HuH-7 (cell line): ENCODE measurements around the gene EML3.
"Not testable (repeated sequence)": the region's sequence is repeated elsewhere in the genome, so short reads cannot be mapped to it uniquely, and the experiment has no call there.

Experiments used
- DNase-seq: peaks from one replicate; pipeline ENCODE4 v3.0.0; 2011; ENCODE audit warnings: low spot score

EML3 gene

GRCh38 chr11:62621567-62622470 is 9.2 kb upstream of the EML3 start, which contains the start of gene B3GAT3:
TSS of gene B3GAT3 (minus strand) at chr11:62621986. CDS start at chr11:62621947, 39 bp downstream.
- peak; percentile 99 for DNase-seq

- DNase-seq: no peak
Measured at GRCh38 chr11:62621027-62621566, 8.5 kb upstream of the EML3 start.

- not testable (repeated sequence) for DNase-seq
Measured at GRCh38 chr11:62616957-62617356, 4.4 kb upstream of the EML3 start.

GRCh38 chr11:62615521-62615920 is 2.9 kb upstream of the EML3 start:
- DNase-seq: no peak

GRCh38 chr11:62614275-62614674 is 1.7 kb upstream of the EML3 start:
- no peak for DNase-seq

GRCh38 chr11:62613291-62613778 is 760 bp upstream of the EML3 start:
- no peak for DNase-seq

GRCh38 chr11:62611705-62612365 is 740 bp downstream of the EML3 start:
- peak; percentile 47 for DNase-seq

GRCh38 chr11:62610814-62611704 is 1.5 kb downstream of the EML3 start:
- no peak for DNase-seq

- DNase-seq: no peak
Measured at GRCh38 chr11:62610403-62610802, 2.2 kb downstream of the EML3 start.

GRCh38 chr11:62608776-62609175 is 3.8 kb downstream of the EML3 start:
- no peak for DNase-seq

- DNase-seq: no peak
Measured at GRCh38 chr11:62607714-62608113, 4.9 kb downstream of the EML3 start.

GRCh38 chr11:62605902-62606301 is 6.7 kb downstream of the EML3 start:
- DNase-seq: no peak

- no peak for DNase-seq
Measured at GRCh38 chr11:62605467-62605866, 7.1 kb downstream of the EML3 start.

- peak; percentile 46 for DNase-seq
Measured at GRCh38 chr11:62604460-62605120, 8.0 kb downstream of the EML3 start.

GRCh38 chr11:62603776-62604299 is 8.7 kb downstream of the EML3 start:
- DNase-seq: no peak

- no peak for DNase-seq
Measured at GRCh38 chr11:62603072-62603408, 9.5 kb downstream of the EML3 start.

GRCh38 chr11:62602141-62603071 is 10.2 kb downstream of the EML3 start:
- DNase-seq: peak; percentile 85

- DNase-seq: peak; percentile 88
Measured at GRCh38 chr11:62601372-62602140, 11.0 kb downstream of the EML3 start, which contains the start of gene MTA2. TSS of gene MTA2 (minus strand) at chr11:62601865. CDS start at chr11:62601450, 415 bp downstream.

- DNase-seq: no peak
Measured at GRCh38 chr11:62601122-62601371, 11.5 kb downstream of the EML3 start.
